Measurements from ENCODE around the gene ATP11A.

DNA sequence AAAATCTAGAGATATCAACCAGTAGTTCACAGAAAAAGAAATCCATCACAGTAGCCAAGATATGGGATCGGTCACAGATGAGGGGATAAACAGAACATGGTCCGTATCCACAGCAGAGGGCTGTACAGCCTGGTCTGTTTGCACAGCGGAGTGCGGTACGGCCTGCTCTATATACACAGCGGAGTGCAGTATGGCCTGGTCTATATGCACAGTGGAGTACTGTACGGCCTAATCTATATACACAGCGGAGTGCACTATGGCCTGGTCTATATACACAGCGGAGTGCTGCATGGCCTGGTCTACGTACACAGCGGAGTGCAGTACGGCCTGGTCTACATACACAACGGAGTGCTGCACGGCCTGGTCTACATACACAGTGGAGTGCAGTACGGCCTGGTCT is 236.2 kb downstream of the ATP11A start:
- TF ChIP-seq CTCF (conservative IDR thresholded peaks at IDR 0.05; ENCODE audit: low read depth in 2 of 2) (no peak), EZH2 (IDR thresholded peaks at IDR 0.05; ENCODE audit: low read depth, unreplicated experiment) (no peak), ZNF331 (CRISPR knock-in tag; IDR thresholded peaks at IDR 0.05; ENCODE audit: low read depth) (no peak)

Data from GM23338 (cell line).